ENCODE data around the gene C19orf53. TPM values are rescaled to one million over a fixed set of nuclear protein-coding genes. Genes with fewer than 3 reads are reported as not detected.

C19orf53 gene
- total and polyA plus RNA-seq, 10 of the 15 experiments (the other 5 are each of a cell fraction or from before 2014, with no cell fraction given), result 109 to 449 (median 218) TPM

DNA sequence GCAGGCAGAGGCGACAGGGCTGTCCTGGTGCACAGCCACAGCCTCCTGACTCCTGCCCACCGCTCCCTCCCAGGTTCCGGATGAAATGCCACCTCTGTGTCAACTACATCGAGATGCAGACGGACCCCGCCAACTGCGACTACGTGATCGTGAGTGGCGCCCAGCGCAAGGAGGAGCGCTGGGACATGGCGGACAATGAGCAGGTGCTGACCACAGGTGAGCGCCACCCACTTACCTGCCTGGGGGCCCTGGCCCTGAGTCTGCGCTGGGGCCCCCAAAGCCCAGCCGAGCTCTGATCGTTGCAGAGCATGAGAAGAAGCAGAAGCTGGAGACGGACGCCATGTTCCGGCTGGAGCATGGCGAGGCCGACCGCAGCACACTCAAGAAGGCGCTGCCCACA is 15.5 kb upstream of the C19orf53 start:
- no TSS peak for BruUV-seq (replicated peaks)
- TF ChIP-seq SP1 (IDR thresholded peaks at IDR 0.05; ENCODE audit: low read depth, low read length) (no peak), CREB1 (IDR thresholded peaks at IDR 0.05; ENCODE audit: low read depth) (no peak), RAD51 (IDR thresholded peaks at IDR 0.05) (no peak), E2F4 (IDR thresholded peaks at IDR 0.05; ENCODE audit: low read depth, low read length) (no peak), CBX3 (IDR thresholded peaks at IDR 0.05; ENCODE audit: borderline replicate concordance, low read depth) (no peak), KAT2A (conservative IDR thresholded peaks at IDR 0.05; ENCODE audit: control insufficient read depth, low read depth, low read length) (no peak), EED (IDR thresholded peaks at IDR 0.05; ENCODE audit: low read depth) (no peak), ZZZ3 (IDR thresholded peaks at IDR 0.05; ENCODE audit: control insufficient read depth, insufficient read length, low read depth) (no peak), MYB (IDR thresholded peaks at IDR 0.05; ENCODE audit: borderline replicate concordance, low read depth, low read length) (no peak)
- TF ChIP-seq, protein P1, sequence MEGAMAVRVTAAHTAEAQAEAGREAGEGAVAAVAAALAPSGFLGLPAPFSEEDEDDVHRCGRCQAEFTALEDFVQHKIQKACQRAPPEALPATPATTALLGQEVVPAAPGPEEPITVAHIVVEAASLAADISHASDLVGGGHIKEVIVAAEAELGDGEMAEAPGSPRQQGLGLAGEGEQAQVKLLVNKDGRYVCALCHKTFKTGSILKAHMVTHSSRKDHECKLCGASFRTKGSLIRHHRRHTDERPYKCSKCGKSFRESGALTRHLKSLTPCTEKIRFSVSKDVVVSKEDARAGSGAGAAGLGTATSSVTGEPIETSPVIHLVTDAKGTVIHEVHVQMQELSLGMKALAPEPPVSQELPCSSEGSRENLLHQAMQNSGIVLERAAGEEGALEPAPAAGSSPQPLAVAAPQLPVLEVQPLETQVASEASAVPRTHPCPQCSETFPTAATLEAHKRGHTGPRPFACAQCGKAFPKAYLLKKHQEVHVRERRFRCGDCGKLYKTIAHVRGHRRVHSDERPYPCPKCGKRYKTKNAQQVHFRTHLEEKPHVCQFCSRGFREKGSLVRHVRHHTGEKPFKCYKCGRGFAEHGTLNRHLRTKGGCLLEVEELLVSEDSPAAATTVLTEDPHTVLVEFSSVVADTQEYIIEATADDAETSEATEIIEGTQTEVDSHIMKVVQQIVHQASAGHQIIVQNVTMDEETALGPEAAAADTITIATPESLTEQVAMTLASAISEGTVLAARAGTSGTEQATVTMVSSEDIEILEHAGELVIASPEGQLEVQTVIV (IDR thresholded peaks at IDR 0.05; ENCODE audit: borderline replicate concordance, partially characterized antibody), result no peak
- in situ Hi-C loops (cut with MboI), result no loop called here
- H3K4me2 ChIP-seq (ENCODE audit: control insufficient read depth, insufficient read depth), result no peak overlapping the region
- DNase-seq (ENCODE audit: low read depth, low spot score), result no peak
- ChIA-PET RAD21 (ENCODE audit: unreplicated experiment) (no interaction called here), POLR2A (no interaction called here), SMC1A (ENCODE audit: uncharacterized antibody, unreplicated experiment) (no interaction called here), CTCF (no interaction called here)
- no peaks in the 10 kb centered on the region for H3K9me3 ChIP-seq (replicated peaks; ENCODE audit: control insufficient read depth, insufficient read depth, low read length)
- over 99% methylated on average over 24 of the region's 24 CpGs for WGBS (ENCODE audit: insufficient coverage, insufficient replicate concordance, low lambda C conversion rate, missing lambda C conversion rate)
- no peak overlapping the region for H3K27ac ChIP-seq (ENCODE audit: control insufficient read depth, insufficient read depth)
- no peak overlapping the region for H3K4me3 ChIP-seq
- no peaks in the 10 kb centered on the region for H4K20me1 ChIP-seq (ENCODE audit: control insufficient read depth, insufficient read depth)
- H3K27me3 ChIP-seq (replicated peaks in 1 of 2; ENCODE audit: control insufficient read depth in 2 of 2, insufficient read depth in 2 of 2, low read length in 1 of 2), result no peaks in the 10 kb centered on the region
- H3K79me2 ChIP-seq (ENCODE audit: control insufficient read depth, insufficient read depth, low read length), result peaks cover under 1% of the 10 kb centered on the region; the same call in 1 of the 2 replicates
- intact Hi-C loops (cut with micrococcal nuclease; ENCODE audit: unreplicated experiment), result no loop called here
- no peak overlapping the region for H3K9ac ChIP-seq (ENCODE audit: control insufficient read depth, insufficient read depth, low read length)
- H3K4me1 ChIP-seq (ENCODE audit: control insufficient read depth, insufficient read depth, low read length), result no peaks in the 10 kb centered on the region
- H3K36me3 ChIP-seq (ENCODE audit: control insufficient read depth in 2 of 2, insufficient read depth in 2 of 2, low read length in 1 of 2), result peaks cover 12 to 21% of the 10 kb centered on the region in 2 experiments
- H2AFZ ChIP-seq (ENCODE audit: control insufficient read depth, low read depth, low read length), result no peak overlapping the region
- ATAC-seq, result no peak
- no peak for FAIRE-seq

Measured in GM12878 (cell line).